NCI-H146 (cell line): ENCODE measurements around the gene ARCN1.
A peak's percentile ranks its signal among the peaks of the same experiment; 100 is the strongest.
"Not testable (repeated sequence)": the region's sequence is repeated elsewhere in the genome, so short reads cannot be mapped to it uniquely, and the experiment has no call there.

Experiments
- DNase-seq: peaks from one replicate; lab custom pipeline; 2025; lab: John Stamatoyannopoulos, UW

The ARCN1 gene

DNA sequence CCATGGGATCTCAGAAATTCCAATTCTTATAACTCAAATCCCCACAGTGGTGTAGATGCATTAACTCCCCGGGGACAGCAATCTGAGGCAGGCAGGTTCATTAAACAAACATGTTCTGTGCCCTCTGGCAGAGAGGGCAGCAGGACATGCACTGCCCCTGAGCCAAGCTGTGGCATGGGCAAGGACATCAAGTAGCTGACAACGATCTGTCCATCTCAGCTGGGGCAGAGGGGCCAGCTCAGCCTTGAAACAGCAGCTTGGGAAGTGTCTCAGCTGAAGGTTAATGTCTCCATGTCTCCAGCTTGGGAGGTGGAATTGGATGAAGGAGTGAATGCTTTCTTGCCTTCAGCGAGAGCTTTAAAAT, 27.6 kb upstream of the ARCN1 start:
- no peak for DNase-seq

DNA sequence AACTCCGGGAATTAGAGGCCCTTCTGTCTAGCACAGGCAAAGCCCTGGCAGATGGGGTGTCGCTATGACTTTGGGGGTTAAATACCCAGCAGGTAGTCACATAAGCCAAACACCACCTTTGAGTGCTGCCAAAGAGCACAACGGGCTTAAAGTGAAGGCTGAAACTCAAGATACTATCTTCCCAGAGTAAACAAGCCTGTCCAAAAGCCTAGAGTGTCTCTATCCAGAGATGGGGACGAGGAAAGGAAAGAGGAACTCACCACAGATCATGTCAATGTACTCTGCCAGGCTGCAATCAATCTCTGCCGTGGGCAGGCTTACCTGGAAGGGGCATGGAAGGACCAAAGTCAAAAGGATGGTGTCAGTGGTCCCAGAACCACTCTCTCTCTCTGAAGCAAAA, 26.7 kb upstream of the ARCN1 start:
- no peak for DNase-seq

DNA sequence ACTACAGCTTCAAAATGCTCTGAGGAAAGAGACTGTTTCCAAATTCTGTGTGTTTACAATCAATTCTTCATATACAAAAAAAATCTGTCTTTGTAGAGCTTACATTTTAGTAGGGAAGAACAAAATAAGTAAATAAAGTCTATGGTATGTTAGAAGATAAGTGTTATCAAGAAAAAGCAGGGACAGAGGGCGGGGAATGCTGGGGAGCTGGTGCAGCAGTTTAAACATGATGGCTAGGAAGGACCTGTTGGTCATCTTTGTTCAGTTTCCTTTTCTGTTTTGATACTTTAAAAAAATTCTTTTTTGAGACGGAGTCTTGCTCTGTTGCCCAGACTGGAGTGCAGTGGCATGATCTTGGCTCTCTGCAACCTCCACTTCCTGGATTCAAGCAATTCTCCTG, 25.1 kb upstream of the ARCN1 start:
- no peak for DNase-seq

DNA sequence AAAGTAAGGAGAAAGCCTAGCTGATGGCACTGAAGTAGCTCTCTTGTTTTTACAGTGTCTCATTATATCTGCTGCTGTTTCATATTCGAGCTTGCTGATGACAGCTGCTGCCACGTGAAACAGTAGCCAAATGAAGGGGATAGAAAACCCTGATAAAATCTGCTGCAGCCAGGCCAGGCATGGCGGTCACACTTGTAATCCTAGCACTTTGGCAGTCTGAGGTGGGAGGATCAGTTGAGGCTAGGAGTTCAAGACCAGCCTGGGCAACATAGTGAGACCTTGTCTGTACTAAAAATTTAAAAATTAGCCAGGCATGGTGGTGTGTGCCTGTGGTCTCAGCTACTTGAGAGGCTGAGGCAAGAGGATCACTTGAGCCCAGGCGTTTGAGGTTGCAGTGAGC, 19.9 kb upstream of the ARCN1 start:
- DNase-seq: no peak

DNA sequence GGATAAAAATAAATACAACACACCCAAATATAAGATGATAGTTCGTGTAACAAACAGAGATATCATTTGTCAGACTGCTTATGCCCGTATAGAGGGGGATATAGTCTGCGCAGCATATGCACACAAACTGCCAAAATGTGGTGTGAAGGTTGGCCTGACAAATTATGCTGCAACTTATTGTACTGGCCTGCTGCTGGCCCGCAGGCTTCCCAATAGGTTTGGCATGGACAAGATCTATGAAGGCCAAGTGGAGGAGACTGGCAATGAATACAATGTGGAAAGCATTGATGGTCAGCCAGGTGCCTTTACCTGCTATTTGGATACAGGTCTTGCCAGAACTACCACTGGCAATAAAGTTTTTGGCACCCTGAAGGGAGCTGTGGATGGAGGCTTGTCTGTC, 11.4 kb upstream of the ARCN1 start:
- no peak for DNase-seq

DNA sequence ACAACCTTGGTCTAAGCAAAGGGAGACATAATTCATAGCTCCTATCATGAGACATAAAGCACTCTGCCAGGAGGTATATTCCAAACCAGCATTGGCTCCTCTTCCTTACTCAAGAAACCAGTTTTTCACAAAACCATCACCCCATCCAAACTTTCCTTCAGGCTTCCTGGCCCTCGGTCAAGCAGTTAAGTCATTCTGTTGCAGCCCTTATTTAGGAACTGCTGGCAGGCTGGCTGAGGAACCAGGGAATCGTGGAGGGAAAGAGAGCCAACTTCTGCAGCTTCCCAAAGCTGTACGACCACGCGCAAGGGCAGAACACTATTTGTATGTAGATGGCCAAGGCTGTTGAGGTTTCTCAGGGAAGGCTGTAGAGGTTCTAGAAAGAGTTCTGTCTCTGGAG, 7.2 kb upstream of the ARCN1 start:
- no peak for DNase-seq

DNA sequence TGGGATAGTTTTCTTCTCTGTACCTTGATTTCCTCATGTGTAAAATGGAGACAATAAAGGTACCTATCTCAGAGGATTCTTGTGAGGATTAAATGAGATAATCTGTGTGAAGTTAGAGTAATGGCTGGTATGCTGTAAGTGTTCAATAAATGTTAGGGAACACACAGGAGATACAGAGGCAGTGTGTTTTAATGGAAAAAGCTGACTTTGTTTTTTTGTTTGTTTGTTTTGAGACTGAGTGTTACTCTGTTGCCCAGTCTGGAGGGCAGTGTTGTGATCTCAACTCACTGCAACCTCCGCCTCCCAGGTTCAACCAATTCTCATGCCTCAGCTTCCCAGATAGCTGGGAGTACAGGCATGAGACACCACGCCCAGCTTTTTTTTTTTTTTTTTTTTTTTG, 2.5 kb upstream of the ARCN1 start:
- DNase-seq: no peak

DNA sequence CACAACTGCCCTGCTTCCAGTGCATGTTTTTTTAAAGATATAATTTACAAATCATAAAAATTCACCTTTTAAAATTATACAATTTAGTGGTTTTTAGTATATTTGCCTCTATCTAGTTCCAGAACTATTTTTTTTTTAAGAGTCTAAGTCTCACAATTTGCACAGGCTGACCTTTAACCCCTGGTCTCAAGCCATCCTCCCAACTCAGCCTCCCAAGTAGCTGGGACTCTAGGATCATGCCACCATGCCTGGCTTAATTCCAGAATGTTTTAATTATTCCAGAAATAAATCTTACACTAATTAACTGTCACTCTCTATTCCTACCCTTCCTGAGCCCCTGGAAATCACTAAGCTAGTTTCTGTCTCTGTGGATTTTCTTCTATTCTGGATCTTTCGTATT, 1.4 kb upstream of the ARCN1 start:
- DNase-seq: no peak

DNA sequence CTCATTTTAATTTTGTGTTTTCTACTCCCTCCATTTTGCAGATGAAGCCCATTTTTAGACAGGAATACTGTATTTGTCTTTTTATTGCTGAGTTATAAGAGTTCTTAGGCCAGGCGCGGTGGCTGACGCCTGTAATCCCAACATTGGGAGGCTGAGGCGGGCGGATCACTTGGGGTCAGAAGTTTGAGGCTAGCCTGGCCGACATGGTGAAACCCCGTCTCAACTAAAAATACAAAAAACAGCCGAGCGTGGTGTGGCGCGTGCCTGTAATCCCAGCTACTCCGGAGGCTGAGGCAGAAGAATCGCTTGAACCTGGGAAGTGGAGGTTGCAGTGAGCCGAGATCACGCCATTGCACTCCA, 528 bp upstream of the ARCN1 start:
- not testable (repeated sequence) for DNase-seq

DNA sequence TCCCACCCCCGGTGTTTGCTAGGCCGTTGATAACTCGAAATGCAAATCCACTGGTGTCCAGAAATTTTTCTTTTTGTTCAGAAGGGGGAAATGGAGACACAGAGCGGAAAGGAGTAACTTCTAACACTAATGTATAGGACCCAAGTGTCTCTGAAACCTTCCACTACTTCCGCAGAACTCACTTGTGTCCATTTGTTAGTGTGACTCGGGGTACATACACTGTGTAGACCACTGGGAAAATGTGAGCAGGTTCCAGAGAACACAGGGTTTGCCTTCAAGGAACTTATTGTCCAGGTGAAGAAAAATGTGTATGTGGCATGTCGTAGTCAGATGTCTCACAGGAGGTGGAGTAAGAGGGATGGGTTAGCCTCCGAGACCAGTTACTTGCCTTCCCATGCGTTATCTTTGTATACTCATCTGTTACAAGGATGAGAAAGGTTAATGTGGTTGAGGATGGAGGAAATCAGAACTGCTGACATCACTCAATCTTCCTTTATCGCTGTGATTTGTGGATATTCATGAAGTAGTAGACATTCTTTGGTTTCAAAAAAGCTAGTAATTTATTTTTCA, 857 bp downstream of the ARCN1 start:
- peak; percentile 6 for DNase-seq

DNA sequence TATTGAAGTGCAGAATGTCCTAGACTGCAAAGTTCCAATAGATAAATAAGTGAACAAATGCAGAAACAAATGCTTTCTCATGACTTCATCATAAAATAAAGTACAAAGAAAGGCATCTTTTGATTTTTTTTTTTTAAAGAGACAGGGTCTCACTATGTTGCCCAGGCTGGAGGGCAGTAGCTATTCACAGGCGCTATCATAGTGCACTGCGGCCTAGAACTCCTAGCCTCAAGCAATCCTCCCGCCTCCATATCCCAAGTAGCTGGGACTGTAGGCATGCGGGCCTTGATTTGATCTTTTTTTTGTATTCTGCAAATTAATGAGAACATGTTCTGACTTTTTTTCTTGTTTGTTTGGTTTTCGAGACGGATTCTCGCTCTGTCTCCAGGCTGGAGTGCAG, 2.4 kb downstream of the ARCN1 start:
- no peak for DNase-seq

DNA sequence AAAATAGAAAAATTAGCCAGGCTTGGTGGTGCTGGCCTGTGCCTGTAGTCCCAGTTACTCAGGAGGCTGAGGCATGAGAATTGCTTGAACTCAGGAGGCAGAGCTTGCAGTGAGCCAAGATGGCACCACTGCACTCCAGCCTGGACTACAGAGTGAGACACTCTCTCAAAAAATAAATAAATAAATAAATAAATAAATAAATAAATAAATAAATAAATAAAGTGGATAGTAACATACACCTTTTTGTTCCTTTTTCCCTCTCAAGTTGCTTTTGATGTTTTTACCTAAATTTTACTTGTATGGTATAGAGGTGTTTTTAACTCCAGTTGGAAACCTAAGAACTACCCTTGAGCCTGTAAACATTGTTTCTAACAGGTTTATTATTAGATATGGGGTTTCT, 5.8 kb downstream of the ARCN1 start:
- DNase-seq: not testable (repeated sequence)

DNA sequence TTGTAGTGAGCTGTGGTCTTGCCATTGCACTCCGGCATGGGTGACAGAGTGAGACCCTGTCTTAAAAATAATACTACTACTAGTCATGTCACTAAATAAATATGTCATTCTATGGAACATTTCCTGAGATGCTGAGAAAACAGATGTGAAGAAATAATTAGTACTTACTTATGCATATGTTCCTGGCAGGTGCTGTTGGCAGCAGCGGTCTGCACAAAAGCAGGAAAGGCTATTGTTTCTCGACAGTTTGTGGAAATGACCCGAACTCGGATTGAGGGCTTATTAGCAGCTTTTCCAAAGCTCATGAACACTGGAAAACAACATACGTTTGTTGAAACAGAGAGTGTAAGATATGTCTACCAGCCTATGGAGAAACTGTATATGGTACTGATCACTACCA, 8.8 kb downstream of the ARCN1 start:
- peak; percentile 33 for DNase-seq

DNA sequence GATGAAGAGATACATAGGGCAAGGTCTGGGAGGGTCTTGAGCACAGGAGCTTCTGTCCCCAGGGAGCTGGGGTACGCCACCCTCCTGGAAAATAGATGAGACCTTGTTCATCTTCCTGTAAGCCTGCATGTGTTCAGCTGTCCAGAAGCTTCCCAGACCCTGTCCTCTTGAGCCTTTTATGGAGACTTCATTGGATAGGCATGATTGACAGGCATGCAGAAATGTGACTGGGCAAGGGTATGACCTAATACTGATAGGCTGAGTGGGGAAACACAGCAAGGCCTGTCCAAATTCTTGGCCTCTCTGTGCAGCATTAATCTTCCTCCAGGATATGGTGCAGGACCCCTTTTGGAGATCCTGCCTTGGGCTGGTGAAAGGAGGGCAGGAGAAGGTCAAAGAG, 15.7 kb downstream of the ARCN1 start:
- no peak for DNase-seq

DNA sequence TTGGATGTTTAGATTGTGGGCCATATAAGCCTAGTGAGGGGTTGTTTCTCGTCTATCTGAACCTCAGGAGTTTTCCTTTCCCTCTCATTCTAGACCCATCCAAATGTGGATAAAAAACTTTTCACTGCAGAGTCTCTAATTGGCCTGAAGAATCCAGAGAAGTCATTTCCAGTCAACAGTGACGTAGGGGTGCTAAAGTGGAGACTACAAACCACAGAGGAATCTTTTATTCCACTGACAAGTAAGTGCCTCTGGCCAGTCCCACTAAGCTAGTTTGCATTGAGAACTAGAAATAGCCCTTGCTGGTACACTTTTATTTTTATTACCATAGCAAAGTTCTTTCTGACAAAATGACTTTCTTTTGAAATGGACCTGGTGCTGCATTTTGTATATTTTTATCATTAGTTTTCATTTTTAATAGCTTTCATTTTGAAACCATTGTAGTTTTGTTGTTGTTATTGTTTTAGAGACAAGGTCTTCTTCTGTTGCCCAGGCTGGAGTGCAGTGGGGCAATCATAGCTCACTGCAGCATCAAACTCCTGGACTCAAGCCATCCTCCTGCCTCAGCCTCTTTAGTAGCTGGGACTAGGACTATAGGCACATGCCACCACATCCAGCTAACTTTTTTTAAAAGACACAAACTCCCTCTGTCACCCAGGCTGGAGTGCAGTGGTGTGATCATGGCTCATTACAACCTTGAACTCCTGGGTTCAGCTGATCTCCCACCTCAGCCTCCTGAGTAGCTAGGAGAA, 20.6 kb downstream of the ARCN1 start:
- no peak for DNase-seq

DNA sequence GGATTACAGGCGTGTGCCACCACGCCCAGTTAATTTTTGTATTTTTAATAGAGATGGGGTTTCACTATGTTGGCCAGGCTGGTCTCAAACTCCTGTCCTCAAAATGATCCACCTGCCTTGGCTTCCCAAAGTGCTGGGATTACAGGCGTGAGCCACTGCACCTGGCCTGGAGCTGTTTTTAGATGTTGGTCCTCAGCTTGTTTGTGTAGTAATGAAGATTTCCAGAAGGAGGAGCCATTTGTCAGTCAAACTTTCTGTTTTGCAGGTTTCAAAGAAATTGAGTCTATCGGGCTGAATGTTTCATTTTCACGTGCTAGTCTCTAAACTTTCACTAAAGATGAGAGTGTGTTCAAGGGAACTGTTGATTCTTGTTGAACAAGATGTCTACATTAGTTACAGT, 22.8 kb downstream of the ARCN1 start:
- not testable (repeated sequence) for DNase-seq

DNA sequence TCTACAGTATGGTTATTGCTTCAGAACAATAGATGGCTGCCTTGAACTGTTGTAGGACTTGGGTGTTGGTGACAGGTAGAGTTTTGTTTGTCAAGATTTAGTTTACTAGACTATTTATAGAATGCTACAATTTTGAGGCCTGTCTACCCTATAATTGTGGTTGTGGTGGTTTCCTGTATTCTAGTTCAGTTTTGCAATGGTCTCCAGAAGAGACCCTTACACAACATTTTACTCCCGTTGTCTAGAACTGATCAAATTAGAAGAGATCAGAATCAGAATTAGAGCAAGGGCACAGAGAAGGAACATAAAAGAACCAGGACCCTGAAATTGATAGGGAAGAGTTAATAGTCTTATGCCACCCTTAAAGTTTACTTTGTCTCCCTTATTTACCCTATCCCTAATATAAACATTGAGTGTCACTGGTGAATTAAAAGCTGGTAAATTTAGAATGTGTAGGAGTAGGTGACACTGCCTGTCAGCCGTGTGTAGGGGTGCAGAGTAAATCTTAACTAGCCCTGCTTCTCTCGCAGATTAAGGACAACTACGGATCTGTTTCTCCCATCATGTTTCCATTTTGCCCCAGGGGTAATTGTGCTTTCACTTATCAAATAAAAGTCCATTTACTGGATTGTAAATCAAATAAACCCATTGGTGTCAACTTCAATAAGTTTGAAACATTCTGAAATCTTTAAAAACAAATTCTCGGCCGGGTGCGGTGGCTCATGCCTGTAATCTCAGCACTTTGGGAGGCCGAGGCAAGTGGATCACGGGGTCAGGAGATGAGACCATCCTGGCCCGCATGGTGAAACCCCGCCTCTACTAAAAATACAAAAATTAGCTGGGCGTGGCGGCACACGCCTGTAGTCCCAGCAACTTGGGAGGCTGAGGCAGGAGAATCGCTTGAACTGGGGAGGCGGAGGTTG, 24.3 kb downstream of the ARCN1 start:
- DNase-seq: no peak

DNA sequence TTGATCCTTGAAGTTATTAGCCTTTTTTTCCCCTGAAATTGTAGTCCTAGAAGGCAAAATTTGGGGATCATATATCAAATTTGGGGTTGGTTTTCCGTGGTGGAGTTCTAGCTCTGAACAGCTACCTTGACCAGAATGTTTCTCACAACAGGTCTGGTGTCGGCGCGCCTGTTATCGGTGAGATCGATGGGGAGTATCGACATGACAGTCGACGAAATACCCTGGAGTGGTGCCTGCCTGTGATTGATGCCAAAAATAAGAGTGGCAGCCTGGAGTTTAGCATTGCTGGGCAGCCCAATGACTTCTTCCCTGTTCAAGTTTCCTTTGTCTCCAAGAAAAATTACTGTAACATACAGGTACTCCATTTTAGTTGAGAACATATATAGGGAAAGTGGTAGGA, 25.3 kb downstream of the ARCN1 start:
- DNase-seq: no peak

DNA sequence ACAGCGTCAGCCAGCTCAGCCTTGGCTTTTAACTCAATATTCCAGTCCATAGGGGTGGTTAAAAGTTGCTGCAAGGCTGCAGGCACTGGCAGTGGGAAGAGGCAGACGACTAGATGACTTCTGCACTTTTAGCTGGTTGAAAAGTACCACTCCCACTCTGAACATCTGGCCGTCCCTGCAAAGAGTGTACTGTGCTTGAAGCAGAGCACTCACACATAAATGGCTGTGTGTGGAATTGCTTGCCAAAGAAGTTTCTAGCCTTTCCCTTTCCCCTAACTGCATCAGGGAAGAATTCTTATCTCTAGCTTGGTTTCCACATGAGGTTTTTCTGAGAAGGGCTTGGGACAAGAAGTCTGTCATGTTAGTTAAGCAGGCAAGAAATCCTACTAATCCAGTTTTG, 30.1 kb downstream of the ARCN1 start:
- DNase-seq: no peak

DNA sequence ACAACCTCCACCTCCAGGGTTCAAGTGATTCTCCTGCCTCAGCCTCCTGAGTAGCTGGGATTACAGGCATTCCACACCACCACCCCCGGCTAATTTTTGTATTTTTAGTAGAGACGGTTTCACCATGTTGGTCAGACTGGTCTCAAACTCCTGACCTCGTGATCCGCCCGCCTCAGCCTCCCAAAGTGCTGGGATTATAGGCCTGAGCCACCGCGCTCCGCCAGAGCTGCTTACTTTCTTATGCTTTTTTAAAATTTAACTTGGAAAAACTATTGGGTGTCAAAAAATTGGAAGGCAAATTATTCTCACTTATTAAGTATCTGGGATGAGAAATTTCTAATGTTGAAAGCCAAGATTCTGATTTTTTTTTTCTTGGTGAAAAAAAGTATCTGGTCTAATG, 31.5 kb downstream of the ARCN1 start:
- not testable (repeated sequence) for DNase-seq

DNA sequence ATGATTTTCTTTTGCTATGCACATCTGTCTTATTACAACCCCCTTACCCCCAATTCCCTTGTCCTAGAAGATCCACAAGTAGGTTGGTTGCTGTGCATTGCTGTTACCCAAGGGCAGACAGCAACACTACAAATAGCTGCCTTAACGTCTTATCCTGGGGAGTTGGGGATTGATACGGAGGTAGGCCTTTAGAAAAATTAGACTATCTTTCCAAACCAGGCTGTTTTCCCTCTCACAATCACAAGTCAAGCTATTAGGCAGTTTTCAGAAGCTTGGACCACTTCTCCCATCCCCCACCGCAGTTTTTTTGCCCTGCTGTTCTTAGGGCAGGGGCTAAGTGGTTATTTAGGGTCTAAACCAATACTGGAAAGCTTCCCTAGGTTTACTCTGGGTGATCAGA, 32.4 kb downstream of the ARCN1 start:
- DNase-seq: no peak

DNA sequence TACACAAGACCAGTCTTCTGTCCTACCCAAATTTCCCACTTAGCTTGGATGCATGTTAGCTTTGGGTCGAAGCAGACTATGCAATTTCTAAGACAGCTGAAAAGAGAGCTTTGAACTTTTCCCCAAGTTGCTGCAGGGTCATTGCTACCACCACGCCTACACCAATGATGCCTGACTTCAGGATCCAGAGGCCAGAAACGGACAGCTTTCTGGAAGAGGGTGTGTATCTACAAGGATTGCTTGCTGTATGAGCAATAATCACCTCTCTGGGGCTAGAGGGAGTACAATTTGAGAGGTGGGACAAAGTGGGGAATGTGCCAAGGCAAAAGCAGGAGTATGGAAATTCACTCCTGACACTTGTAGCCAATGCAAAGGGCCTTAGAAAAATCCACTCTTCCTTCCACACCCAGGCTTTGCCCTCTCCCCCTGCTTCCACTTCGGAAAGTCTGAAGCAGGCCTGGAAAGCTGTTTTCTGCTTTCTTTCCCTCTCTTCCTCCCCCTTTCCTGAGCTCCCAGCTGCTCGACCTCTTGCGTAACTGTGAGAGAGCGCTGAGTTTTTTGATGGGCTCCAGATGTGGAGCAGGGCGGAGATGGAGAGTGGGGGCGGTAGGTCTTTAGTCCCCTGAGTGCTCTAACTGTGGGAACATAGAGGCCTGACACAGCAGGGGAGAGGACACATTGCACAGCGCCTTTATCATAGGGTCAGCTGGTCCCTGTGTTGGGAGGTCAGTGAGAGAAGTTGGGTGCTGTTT, 33.1 kb downstream of the ARCN1 start:
- DNase-seq: no peak
